SU-DHL-6 (cell line): ENCODE measurements around the gene CNKSR3.

Experiments
- CTCF ChIP-seq: fragments of 200-600 bp; sonication (generic); IDR thresholded peaks from one replicate; pipeline ENCODE4 v1.5.1; 2017; ENCODE audit warnings: antibody characterized with exemption, mild to moderate bottlenecking, low read length, moderate library complexity; ENCODE audit not compliant: insufficient read depth, poor library complexity, severe bottlenecking
- EZH2phosphoT487 ChIP-seq: fragments of 200-600 bp; sonication (generic), shearing (Covaris generic); conservative IDR thresholded peaks from 2 replicates; pipeline ENCODE4 v1.6.1; 2018; ENCODE audit warnings: mild to moderate bottlenecking, antibody characterized with exemption, low read length, moderate library complexity, mixed read lengths

DNA sequence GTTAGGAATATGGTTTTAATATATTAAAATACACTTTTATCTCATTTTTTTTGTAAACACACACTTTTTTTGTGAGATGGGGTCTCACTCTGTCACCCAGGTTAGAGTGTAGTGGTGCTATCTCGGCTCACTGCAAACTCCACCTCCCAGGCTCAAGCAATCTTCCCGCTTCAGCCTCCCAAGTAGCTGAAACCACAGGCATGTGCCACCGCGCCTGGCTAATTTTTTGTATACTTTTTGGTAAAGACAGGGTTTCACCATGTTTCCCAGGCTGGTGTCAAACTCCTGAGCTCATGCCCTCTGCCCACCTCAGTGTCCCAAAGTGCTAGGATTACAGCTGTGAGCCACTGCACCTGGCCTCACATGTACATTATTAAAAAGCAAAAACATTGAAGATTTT lies 164.7 kb downstream of the CNKSR3 start:
- TF ChIP-seq EZH2phosphoT487 (no peak), CTCF (no peak)
